Measurements from ENCODE around the gene ETV4. TPM values are rescaled to one million over a fixed set of nuclear protein-coding genes. Genes with fewer than 3 reads are reported as not detected.
"Not testable (repeated sequence)": the region's sequence is repeated elsewhere in the genome, so short reads cannot be mapped to it uniquely, and the experiment has no call there.

ETV4 gene
- total RNA-seq, 1 experiment from 2014 or later = 210 TPM

DNA sequence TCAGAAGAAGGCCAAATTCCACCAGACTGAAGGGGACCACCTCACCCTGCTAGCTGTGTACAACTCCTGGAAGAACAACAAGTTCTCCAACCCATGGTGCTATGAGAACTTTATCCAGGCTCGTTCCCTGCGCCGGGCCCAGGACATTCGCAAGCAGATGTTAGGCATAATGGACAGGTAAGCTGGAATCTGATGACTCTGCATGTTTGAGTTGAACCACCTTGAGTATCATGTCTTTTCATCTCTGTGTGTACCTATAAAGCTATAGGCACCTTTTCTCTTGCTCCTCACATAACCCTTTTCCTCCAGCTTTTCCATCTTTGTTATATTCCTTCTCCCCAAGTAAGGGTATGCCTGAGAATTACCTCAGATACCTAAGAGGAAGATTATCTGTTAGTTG lies 24.8 kb downstream of the ETV4 start:
- DNase-seq (ENCODE audit: extremely low read depth, low read depth) = no peak

DNA sequence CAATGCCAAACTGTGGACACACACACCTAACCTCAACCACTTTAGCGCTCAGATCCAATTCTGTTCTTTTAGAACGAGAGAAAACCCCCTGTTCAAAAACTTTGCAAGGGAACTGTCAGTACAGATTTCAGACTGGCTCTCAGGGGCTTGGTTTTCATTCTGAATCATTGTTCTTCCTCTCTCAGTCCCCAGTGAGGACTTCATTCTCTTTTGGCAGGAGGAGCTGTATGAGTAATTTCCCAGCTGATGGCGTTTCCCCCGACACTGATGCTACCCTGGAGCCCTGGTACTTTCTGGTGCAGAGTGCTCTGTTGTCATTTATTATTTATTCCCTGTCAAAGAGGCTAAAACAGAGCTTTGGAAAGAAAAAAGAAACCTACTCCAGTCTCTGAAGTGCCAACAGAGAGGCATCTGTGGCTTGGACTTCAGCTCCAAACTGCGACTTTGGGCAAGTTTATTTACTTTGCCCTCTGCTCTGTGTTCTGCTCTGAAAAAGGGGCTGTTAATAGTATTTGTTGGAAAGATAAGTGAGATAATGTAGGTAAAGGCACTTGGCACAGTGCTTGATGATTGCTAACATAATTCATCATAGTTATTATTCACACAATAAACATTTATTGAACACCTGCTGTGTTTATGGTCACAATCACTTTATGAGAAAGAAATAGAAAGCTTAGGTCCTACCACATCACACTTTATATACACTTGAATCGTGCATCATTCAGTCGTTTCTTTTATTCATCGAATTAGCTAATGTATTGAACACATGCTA lies 28.3 kb downstream of the ETV4 start:
- DNase-seq (ENCODE audit: extremely low read depth, low read depth) = no peak

DNA sequence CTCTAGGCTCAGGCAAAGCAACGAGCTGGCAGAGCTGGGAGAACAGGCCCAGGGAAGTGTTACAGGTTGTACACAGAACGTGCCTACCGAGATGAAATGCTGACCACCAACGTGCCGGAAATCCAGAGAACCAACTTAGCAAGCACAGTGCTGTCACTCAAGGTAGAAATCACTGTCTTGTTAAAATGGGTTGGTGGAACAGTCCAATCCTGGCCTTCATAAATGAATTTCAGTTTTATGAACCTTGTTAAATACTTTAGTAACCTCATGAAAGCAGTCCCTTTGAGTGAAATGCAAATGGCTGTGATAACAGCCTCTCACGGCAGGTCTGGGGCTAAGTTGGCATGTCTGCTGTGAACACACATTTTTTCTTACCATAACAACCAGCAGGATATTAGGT lies 29.0 kb downstream of the ETV4 start:
- no peak for DNase-seq (ENCODE audit: extremely low read depth, low read depth)

- no peak for DNase-seq (ENCODE audit: extremely low read depth, low read depth)
Measured at GRCh38 chr17:43515656-43516055, 30.5 kb downstream of the ETV4 start.

DNA sequence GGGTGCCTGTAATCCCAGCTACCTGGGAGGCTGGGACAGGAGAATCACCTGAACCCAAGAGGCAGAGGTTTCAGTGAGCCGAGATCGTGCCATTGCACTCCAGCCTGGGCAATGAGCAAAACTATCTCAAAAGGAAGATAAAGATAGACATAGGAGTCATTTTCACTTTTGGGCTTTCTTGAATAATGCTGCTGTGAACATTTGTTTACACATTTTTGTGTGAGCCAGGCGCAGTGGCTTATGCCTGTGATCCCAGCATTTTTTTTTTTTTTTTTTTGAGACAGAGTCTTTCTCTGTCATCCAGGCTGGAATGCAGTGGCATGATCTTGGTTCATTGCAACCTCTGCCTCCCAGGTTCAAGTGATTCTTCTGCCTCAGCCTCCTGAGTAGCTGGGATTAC lies 34.9 kb downstream of the ETV4 start:
- not testable (repeated sequence) for DNase-seq (ENCODE audit: extremely low read depth, low read depth)

- not testable (repeated sequence) for DNase-seq (ENCODE audit: extremely low read depth, low read depth)
Measured at GRCh38 chr17:43509440-43509839, 36.7 kb downstream of the ETV4 start.

- DNase-seq (ENCODE audit: extremely low read depth, low read depth) = no peak
Measured at GRCh38 chr17:43490621-43491020, 55.5 kb downstream of the ETV4 start.

DNA sequence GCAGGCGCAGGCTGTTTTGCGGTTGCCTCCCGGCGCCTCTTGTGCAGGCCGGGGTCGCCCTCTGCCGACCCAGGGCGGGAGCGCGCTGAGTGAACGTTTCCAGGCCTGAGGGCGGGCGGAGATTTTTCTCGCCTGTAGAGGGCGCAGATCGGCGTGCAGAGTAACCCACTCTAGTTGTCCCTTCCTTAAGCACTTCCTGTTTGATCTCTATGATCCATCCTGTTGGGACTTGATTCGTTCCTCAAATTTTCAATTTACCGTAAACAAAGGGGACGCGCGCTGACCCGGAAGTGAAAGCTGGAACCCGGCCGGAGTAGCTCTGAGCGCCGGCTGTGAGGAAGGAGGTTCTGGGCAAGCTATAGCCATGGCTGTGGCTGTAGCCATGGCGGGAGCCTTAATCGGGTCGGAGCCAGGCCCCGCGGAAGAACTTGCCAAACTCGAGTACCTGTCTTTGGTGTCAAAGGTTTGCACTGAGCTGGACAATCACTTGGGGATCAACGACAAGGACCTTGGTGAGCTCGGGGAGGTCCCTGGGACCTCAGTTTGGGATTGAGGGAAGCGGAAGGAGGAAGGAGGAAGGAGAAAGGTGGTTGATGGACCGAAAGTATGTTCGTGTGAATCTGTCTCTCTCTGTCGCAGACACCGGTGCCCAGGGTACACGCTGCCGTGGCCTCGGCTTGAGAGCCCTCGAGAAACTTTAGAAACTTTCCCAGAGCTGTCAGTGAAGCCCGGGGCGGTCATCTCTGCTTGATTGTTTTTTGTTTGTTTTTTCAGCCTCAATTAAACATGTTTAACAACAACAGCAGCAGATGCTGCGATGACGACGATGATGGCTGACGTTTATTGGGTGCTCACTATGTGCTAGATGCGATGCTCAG lies 62.2 kb downstream of the ETV4 start, which contains the start of gene DHX8:
TSS of gene DHX8 (plus strand) at position 302 of the 878 bp plus-strand sequence. CDS start at position 365, 63 bp downstream.
- peak; percentile 98 for DNase-seq (ENCODE audit: extremely low read depth, low read depth)

GRCh38 chr17:43482103-43483012 lies 63.8 kb downstream of the ETV4 start:
- DNase-seq (ENCODE audit: extremely low read depth, low read depth) = no peak

- no peak for DNase-seq (ENCODE audit: extremely low read depth, low read depth)
Measured at GRCh38 chr17:43479948-43480347, 66.2 kb downstream of the ETV4 start.

Other genes with a start within 250 kb of the ETV4 start
- 84.7 and 89.8 TPM in 2 replicates for gene ARL4D, start 147.3 kb downstream of the ETV4 start, total RNA-seq (2014; rRNA removed; shearing (Covaris generic))
- gene DHX8, start 62.4 kb downstream of the ETV4 start, total RNA-seq (2014; rRNA removed; shearing (Covaris generic)) = 45.8 and 54.1 TPM in 2 replicates
- not detected in 2 replicates for gene MEOX1, start 115.6 kb upstream of the ETV4 start, total RNA-seq (2014; rRNA removed; shearing (Covaris generic))
- gene SOST, start 212.5 kb upstream of the ETV4 start, total RNA-seq (2014; rRNA removed; shearing (Covaris generic)) = not detected in 2 replicates
- 40.2 and 41.8 TPM in 2 replicates for gene DUSP3, start 232.6 kb upstream of the ETV4 start, total RNA-seq (2014; rRNA removed; shearing (Covaris generic))
- 0.09 TPM in 1 of 2 replicates, not detected in the other for gene CFAP97D1, start 234.1 kb upstream of the ETV4 start, total RNA-seq (2014; rRNA removed; shearing (Covaris generic))

All from NCI-H460 (cell line).